ENCODE data around the gene WDR17.

DNA sequence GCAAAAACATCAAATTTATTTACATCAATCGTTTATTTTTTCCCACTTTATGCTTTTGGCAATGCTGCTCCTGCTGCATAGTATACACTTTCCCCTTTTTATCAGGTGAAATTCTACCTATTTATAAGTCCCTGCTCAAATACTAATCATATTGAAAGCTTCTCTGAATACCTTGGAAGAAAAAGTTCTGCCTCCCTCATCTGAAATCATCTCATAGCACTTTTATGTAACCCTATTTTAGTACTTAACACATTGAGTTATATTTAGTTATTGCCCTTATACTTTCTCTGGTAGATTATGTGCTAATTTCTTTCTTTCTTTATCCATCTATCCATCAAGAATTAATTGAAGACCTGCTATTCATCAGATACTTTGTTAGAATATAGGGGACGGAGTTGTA lies 1.1 kb upstream of the WDR17 start:
- no peak for TF ChIP-seq YY1 (IDR thresholded peaks at IDR 0.05; ENCODE audit: insufficient read depth, insufficient read length)
- TF ChIP-seq SUZ12 (IDR thresholded peaks at IDR 0.05; ENCODE audit: extremely low read depth, insufficient read depth, insufficient read length): no peak
- TF ChIP-seq ZNF274 (IDR thresholded peaks at IDR 0.05; ENCODE audit: low read depth, low read length): no peak
